GM13977 (cell line): ENCODE data around the gene ARID1B.

Experiments
- DNase-seq: peaks from one replicate; pipeline ENCODE4 v3.0.0; 2012; ENCODE audit warnings: low spot score
- CTCF ChIP-seq: IDR thresholded peaks from 2 replicates; pipeline ENCODE4 v1.5.1; 2012; ENCODE audit warnings: mild to moderate bottlenecking, control low read depth; ENCODE audit not compliant: insufficient read depth; ENCODE audit errors: extremely low read depth, missing control alignments
- in situ Hi-C: fragments of 300-500 bp; cut with MboI; formaldehyde crosslinking; loops from one replicate; pipeline ENCODE4 v1.12.0; 2022; ENCODE audit warnings: low sequenced_read_pairs, low pct_unique_long_range_greater_than_20kb, mixed read lengths, inconsistent platforms; ENCODE audit not compliant: unreplicated experiment

Gene ARID1B

GRCh38 chr6:156890627-156891314, 113.6 kb downstream of the ARID1B start:
- no peak for DNase-seq
- in situ Hi-C loops: no loop called here
- TF ChIP-seq CTCF: no peak

- in situ Hi-C loops: no loop called here
- no peak for TF ChIP-seq CTCF
- DNase-seq: no peak
Observed at GRCh38 chr6:156897907-156898531, 120.8 kb downstream of the ARID1B start.

- TF ChIP-seq CTCF: no peak
- DNase-seq: no peak
- in situ Hi-C loops: no loop called here
Observed at GRCh38 chr6:156899071-156899470, 121.9 kb downstream of the ARID1B start.

GRCh38 chr6:156899532-156900135, 122.5 kb downstream of the ARID1B start:
- in situ Hi-C loops: no loop called here
- no peak for TF ChIP-seq CTCF
- DNase-seq: no peak

- TF ChIP-seq CTCF: no peak
- in situ Hi-C loops: no loop called here
- no peak for DNase-seq
Observed at GRCh38 chr6:156900292-156900691, 123.1 kb downstream of the ARID1B start.

- in situ Hi-C loops: no loop called here
- no peak for DNase-seq
- TF ChIP-seq CTCF: no peak
Observed at GRCh38 chr6:156901309-156902019, 124.3 kb downstream of the ARID1B start.
